ENCODE data around the gene HAGH.
A peak's percentile ranks its signal among the peaks of the same experiment; 100 is the strongest.

The HAGH gene

DNA sequence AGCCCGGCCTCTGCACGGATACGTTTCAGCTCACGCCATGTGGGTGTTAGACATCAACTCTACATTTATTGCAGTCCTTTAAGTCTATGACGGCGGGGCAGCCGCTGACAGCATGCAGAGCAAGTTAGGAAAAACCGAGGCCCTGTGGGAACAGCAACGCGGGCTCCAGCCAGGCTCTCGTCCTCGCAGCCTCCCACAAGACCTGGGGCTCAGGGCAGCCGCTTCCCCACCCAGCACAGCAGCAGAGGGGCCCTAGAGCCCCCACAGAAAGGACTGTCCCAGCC is 50.0 kb downstream of the HAGH start:
- TF ChIP-seq, protein P1, sequence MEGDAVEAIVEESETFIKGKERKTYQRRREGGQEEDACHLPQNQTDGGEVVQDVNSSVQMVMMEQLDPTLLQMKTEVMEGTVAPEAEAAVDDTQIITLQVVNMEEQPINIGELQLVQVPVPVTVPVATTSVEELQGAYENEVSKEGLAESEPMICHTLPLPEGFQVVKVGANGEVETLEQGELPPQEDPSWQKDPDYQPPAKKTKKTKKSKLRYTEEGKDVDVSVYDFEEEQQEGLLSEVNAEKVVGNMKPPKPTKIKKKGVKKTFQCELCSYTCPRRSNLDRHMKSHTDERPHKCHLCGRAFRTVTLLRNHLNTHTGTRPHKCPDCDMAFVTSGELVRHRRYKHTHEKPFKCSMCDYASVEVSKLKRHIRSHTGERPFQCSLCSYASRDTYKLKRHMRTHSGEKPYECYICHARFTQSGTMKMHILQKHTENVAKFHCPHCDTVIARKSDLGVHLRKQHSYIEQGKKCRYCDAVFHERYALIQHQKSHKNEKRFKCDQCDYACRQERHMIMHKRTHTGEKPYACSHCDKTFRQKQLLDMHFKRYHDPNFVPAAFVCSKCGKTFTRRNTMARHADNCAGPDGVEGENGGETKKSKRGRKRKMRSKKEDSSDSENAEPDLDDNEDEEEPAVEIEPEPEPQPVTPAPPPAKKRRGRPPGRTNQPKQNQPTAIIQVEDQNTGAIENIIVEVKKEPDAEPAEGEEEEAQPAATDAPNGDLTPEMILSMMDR (IDR thresholded peaks at IDR 0.05; ENCODE audit: insufficient read depth, missing control alignments) = no peak
- DNase-seq (ENCODE audit: insufficient read length, low spot score) (no peak), FAIRE-seq (no peak)

DNA sequence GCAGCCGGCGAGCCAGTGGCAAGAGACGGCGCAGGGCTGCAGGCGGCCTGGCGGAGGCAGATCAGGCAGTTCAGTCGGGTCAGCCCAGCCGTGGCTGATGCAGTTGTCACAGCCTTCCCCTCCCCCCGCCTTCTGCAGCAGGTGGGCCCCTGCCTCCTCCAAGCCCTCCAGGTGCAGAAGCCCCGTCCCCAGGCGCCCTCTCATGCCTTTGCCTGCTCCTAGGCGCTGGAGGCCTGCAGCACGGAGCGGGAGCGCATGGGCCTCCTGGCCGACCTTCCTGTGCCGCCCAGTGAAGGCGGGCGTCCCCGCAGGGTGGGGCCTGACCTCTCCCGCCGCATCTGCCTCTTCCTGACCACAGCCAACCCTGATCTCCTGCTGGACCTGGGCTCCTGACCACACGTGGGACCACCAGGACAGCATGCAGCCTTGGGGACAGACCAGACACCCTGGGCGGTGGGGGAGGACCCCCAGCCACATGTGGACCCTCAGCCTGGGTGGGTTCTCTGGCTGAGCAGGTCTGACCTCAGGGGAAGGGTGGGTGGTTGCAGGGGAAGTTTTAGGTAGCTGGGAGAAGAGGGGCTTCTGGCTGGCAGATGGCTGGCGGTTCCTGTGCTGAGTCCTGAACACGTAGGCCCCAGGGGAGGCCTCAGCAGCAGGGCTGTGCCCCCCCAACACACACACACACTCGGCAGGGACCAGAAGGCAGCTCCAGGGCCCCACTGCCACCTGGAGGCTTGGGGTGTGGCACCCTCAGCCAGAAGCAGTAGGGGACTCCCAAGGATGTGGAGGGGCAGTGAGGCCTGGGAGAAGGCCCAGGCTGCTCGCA is 50.6 kb downstream of the HAGH start:
- DNase-seq (ENCODE audit: insufficient read length, low spot score) (no peak), FAIRE-seq (no peak)
- TF ChIP-seq, protein P1 (IDR thresholded peaks at IDR 0.05; ENCODE audit: insufficient read depth, missing control alignments) = no peak

DNA sequence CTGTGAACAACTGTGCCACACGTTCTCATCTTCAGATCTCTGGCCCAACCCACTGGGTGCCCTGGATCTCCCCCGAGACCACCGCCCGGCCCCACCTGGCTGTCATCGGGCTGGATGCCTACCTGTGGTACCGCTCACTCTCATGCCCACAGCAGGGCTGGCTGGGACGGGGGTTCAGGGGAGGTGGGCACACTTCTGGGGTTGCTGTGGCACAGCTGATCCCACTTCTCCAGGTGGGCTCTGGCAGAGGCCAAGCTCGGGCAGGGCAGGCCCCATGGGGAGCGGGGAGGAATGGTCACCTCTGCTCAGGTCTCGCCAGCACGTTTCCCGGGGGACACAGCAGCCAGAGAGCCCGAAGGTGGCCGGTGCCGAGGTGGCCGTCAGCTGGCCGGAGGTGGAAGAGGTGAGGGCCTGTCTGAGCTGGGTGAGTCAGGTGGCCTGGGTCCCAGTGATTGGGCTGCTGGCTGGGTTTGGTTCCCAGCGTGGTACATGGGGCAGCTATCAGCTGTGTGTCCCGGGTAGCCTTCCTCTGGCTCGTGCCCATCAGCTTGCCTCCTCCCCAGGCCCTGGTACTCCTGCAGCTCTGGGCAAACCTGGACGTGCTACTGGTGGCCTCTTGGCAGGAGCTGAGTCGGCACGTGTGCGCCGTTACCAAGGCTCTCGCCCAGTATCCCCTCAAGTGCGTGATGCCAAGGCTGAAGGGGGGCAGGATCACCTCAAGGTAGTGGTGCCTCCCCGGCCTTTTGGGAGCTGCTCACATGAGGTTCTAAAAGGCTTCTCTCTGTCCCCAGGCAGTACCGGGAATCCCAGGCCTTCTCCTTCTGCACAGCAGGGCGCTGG is 51.4 kb downstream of the HAGH start:
- no peak for FAIRE-seq
- no peak for DNase-seq (ENCODE audit: insufficient read length, low spot score)
- TF ChIP-seq, protein P1 (IDR thresholded peaks at IDR 0.05; ENCODE audit: insufficient read depth, missing control alignments) = no peak

DNA sequence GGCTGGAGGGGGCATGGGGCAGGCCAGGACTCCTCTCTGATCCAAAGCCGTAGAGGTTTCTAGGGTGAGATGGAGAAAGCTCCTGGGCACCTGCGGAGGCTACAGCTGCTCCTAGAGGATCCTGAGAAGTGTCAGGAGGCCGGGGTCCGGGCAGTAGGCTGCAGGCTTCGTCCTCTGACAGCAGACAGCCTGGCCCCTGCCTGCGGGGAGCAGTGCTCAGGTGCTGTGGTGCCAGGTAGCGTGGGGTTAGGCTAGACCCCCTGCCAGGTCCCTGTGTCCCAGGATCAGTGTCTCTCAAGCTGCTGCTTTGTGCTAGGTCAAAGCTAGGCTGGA is 52.2 kb downstream of the HAGH start:
- DNase-seq (ENCODE audit: insufficient read length, low spot score) = no peak
- FAIRE-seq = no peak
- TF ChIP-seq, protein P1 (IDR thresholded peaks at IDR 0.05; ENCODE audit: insufficient read depth, missing control alignments) = no peak

DNA sequence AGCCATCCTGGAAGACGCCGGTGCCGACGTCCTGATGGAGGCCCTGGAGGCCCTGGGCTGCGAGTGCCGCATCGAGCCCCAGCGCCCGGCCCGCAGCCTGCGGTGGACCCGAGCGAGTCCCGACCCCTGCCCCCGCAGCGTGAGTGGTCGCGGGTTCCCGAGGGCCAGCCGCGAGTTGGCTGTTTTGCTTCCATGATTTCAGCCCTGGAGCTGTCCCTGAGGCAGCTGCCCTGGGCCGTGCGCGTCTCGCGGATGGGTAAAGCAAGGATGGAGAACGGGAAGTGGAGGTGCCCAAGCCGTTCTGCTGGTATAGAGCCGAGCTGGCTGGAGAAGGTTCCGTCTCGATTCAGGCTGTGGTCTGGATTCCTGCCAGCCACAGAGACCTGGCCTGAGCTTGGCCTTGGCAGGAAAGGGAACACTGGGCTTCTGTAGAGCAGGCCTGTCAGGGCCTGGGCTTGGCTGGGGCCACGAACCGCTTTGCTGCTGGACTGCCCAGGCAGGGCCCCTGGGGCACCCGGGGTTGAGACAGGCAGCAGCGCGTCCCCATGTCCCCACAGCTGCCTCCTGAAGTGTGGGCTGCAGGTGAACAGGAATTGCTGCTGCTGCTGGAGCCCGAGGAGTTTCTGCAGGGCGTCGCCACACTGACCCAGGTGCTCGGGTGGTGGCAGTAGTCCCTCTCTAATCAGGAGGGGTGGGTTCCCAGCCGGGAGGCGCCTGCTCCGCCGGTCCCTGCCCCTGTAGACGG is 52.8 kb downstream of the HAGH start:
- FAIRE-seq (no peak), DNase-seq (ENCODE audit: insufficient read length, low spot score) (no peak)
- TF ChIP-seq, protein P1 (IDR thresholded peaks at IDR 0.05; ENCODE audit: insufficient read depth, missing control alignments) = no peak

DNA sequence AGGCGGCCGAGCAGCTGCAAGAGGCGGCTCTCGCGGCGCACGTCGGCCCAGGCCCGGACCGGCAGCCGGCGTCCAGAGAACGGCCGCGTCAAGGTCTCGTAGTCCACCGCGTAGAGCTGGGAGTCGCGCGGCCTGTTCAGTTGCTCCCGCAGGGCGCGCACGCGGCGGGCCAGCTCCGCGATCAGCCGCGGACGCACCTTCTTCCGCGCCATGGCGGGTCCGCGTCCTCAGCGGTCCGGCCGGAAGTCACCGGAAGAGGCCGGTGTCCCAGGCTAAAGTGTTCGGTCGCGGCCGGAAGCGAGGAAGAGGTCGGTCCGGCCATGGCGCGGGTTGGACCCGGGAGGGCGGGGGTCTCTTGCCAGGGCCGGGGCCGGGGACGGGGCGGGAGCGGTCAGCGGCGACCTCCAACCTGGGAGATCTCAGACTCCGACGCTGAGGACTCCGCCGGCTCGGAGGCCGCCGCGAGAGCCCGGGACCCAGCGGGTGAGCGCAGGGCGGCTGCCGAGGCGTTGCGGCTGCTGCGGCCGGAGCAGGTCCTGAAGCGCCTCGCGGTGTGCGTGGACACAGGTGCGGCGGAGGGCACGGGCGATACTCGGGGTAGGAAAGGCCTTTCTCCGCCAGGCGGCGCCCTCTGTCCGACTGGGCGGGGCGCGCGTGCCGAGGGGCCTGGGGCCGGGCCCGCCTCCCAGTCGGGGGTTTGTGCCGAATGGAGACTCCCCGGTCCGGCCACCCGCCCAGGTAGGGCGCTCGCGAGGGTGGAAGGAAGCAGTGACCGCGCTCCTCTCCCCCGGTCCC is 53.5 kb downstream of the HAGH start, which contains the start of gene MRPS34:
Gene MRPS34 (minus strand): TSS at position 227 of the 795 bp plus-strand sequence. CDS start 15 bp downstream, at position 212.
- DNase-seq (ENCODE audit: insufficient read length, low spot score) (peak; percentile 70), FAIRE-seq (no peak)
- TF ChIP-seq, protein P1 (IDR thresholded peaks at IDR 0.05; ENCODE audit: insufficient read depth, missing control alignments) = peak; percentile 48

Measured in D721Med (cell line).